K562 treated with DMSO at 1 percent for 48 hours (cell line): ENCODE results near the gene SH3PXD2B. TPM values are rescaled to one million over a fixed set of nuclear protein-coding genes. Genes with fewer than 3 reads are reported as not detected.

Source experiments
- total RNA-seq: library from RNA; unstranded; fragments of 300-600 nt; gene quantifications from 2 replicates; pipeline ENCODE4 v1.2.3, GENCODE V29; 2022; ENCODE audit warnings: low replicate concordance; ENCODE audit errors: extremely low read depth

SH3PXD2B gene
- not detected in 2 replicates for total RNA-seq

GRCh38 chr5:172454358-172455086, at the start of gene SH3PXD2B:
SH3PXD2B (minus strand) TSS chr5:172454525; CDS start chr5:172454352, 173 bp downstream.

DNA sequence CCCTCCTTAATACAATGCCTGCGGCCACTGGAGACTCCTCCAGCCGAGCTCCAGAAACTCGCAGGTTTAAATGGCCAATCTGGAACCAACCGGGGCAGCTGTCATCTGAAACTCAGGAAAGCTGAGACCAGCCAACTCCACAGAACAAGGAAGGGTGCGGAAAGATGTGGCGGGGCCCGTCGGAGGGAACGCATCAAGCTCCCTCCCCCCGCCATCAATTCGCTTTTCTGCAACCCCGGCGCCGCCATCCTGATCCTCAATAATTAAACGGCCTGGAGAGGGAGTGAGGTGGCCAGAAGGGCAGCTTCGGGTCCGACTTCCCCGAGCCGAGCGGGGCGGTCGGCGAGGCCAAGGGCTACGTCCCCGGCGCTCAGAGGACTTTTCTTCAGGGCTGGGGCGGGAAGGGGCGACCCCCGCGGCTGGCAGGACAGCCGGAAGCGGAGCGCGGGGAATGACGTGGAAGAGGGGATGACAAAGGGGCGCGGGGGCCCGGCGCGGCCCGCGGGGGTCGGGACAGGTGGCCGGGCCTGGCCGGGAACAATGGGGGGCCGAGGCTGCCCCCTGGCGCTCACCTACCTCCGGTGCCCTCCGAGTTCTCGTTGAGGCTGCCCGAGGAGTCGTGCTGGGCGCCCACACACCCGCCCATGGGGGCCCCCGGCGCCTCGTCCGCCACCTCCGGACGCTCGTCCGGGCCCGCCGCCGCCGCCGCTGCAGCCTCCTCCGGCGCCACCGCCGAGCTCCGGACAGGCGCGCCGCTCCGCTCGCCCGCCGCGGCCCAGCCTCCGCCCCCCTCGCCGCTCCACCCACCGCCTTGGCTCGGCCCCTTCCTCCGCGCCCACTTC, 171.1 kb downstream of the SH3PXD2B start, which contains the start of gene UBTD2:
Gene UBTD2 (minus strand): TSS at position 745 of the 842 bp plus-strand sequence. CDS start 99 bp downstream, at position 646.

Other genes starting within 250 kb of the SH3PXD2B start
- gene UBTD2, start 170.8 kb downstream of the SH3PXD2B start, total RNA-seq, result not detected in 2 replicates
- not detected in 2 replicates for gene NEURL1B, start 186.7 kb upstream of the SH3PXD2B start, total RNA-seq